Stomach (tissue), 4 donors: ENCODE results near the gene C6orf89.

ENCODE experiments used
- CTCF ChIP-seq, 7 experiments: fragments of 450-650 bp in 4 of 7; fragments of 200-600 bp in 3 of 7; sonication (generic) in 3 of 7; IDR thresholded peaks; one replicate each; pipeline ENCODE4 v1.5.1; 2016 to 2019; ENCODE audit warnings: antibody characterized with exemption in 7 of 7, control low read depth in 2 of 7, mild to moderate bottlenecking in 1 of 7
- EP300 ChIP-seq: sonication (generic); formaldehyde crosslinking; IDR thresholded peaks from one replicate; pipeline ENCODE4 v1.6.1; 2017; ENCODE audit warnings: antibody characterized with exemption
- POLR2A ChIP-seq, 4 donors: fragments of 450-650 bp; IDR thresholded peaks; one replicate each; pipeline ENCODE4 v1.6.1; 2016; ENCODE audit warnings: antibody characterized with exemption in 4 of 4, control low read depth in 2 of 4, mild to moderate bottlenecking in 1 of 4, moderate library complexity in 1 of 4

- TF ChIP-seq CTCF (IDR thresholded peaks at IDR 0.05) = no peak
- no peak for TF ChIP-seq POLR2A (IDR thresholded peaks at IDR 0.05)
- TF ChIP-seq EP300 = no peak
Measured at GRCh38 chr6:36929152-36929551, 43.4 kb downstream of the C6orf89 start.
